GM04503 (cell line): ENCODE data around the gene FBLN5.
"Not testable (repeated sequence)": the region's sequence is repeated elsewhere in the genome, so short reads cannot be mapped to it uniquely, and the experiment has no call there.

Experiments
- DNase-seq: peaks from one replicate; pipeline ENCODE4 v3.0.0-alpha.2; 2012; ENCODE audit warnings: low read depth

Gene FBLN5

DNA sequence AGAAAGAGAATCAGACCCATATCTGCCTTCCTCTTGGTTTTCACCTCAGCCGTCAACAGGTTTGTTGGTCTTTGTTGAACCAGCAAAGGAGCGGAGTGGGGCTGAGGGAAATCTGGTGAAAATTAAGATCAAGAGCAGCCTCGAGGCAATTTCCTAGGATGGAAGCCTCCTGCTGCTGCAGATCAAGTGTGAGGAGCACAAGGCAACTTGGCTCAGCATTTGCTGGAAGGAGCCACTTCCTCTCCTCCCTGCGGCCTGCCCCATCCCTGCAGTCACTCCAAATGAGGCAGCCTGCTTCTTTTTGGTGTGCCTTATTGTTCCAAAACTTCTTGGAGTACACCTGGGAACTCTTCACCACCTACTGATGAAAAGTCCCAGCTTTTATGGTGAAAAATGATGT, 85.1 kb downstream of the FBLN5 start:
- no peak for DNase-seq

DNA sequence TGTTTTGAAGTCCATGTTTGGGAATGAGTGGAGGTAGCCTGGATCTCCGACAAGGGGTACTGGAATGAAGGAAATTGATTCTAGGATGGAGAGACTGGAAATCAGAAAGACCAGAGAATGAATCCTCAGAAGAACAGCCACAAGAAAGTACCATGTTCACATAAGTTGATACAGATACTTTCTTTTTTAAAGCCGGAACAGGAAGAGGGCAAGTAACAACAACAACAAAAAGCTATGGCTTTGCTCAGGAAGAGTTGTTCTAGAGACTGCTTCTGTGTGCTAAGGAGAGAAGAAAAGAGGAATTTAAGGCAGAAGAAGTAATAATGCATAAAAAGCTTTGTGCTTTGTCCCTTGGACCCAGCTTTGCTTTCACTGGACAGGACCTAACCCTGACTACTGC, 86.4 kb downstream of the FBLN5 start:
- DNase-seq, result no peak

DNA sequence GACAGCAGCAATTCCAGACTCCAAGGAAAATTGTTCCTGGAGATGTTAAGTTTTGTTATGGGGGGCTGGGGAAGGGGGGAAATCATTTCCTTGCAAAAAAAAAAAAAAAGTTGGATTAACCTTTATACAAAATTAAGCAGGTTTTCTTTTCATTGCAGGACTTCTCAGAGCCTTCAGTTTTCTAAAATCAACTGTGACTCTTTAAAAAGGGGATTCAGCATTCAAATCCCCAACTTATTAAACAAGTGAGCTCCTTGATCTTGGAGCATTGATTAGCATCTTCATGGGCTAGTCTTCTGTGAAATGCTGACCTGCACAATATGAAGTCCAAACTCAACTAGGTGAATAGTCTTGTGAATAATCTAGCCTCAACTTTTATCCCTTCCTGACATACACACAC, 87.3 kb downstream of the FBLN5 start:
- no peak for DNase-seq

DNA sequence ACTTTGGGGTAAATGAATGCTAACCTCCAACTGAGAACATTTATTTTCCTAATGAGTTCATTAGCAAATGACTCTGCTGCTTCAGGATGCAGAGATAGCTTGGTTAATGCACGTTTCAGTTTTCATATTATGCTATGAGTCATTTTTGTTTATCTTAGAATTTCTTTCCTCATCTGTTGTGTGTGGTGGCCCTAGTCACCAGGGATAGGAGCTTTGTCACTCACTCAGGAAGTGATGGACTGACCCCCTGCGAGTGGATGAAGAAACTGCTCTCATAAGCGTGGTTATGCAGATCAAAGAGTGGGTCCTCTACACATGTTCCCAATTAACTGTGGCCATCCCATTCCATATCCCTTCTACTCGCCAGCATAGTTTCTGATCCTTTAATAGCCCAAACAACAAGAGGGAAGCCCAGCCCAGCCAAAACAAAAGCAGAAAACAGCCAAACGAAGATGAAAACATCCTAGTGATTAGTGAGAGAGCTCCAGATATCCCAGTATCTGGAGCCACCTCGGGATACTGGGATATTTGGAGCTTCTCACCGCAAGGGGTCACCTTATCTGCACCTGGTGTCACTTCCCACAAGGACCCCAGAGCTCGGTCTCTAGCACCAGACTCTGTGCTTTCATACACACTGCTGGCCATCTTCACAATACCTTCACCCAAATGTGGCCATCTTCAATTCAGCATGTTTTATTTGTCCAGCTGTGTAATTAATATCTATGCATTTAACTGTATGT, 88.8 kb downstream of the FBLN5 start:
- peak; percentile 80 for DNase-seq

DNA sequence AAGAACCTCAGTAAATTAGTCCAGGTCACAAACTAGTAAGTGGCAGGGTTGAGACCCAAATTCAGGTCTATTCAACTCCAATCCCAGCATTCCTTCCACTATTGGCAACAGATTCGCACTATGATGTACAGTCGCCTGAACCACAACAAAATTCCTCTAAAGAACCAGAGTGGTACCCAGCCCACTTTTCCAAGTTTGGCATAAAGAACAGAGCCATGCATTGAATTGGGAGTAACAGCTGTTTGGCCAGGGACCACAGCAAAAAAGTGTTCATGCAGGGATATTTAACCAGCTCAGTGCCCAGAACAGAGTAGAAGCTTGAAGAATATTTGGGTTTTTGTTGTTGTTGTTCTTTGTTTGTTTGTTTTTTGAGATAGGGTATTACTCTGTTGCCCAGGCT, 89.9 kb downstream of the FBLN5 start:
- DNase-seq, result no peak

DNA sequence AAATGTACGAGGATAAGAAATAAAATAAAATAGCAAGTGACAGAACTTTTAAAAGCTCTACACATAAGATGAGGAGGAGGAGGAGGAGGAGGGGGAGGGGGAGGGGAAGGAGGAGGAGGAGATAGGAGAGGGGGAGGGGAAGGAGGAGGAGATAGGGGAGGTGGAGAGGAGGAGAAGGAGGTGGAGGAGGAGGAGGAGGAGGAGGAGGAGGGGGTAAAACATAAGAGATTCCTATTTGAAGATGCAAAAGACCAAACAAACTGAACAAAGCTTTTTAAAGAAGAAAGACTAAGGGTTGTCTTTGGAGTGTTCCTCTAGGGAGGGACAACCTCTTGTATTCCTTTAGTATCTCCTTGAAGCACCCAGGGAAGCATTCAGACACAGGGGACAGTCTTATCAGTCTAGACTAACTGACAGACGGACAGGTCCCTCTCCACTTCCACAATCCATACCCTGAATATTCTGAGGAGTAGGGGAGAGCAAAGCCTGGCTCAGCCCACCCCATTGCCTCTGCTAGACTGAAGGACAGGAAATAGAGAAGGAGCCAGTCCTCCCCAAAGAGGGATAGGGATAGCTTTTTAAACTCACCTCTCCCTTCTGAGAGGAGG, 93.1 kb downstream of the FBLN5 start:
- no peak for DNase-seq

DNA sequence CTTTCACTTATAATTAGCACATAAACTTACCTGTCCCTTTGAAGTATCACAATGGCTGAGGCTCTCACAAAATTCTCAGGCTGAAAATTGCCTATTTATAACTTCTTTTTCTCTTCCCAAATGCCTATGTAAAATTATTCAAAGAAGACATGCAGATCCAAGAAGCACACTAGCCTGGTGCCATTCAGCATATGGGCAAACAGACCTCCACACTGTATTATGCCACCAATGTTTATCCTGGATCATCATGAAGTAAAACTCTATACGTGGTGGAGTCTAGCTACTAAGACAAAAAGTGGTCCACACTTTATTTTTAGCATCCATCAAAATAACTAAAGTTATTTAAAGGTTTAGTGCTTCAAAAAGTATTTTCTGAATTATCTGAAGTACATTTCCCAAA, 95.9 kb downstream of the FBLN5 start:
- DNase-seq, result no peak

DNA sequence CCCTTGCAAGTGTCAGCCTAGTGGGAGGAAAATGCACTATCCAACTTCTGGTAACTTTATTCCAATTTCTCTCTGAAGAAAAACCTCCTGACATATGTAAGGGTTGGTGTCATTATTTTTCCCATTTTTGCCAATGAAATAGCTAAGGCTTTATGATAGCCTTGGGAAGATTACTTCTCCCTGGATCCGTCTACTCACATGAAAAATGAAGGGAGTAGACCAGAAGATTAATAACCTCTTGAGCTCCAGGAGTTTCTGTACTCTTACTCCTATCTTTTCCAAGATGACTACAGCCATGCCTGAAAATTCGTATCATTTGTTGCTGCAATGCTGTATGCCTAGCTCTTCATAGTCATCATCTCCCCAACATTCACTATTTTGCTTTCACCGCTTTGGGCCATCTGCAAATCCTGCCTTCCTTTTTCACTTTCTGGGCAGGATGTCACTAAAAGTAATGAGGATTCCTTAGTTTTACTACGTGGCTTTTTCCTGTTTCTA, 98.9 kb downstream of the FBLN5 start:
- no peak for DNase-seq

DNA sequence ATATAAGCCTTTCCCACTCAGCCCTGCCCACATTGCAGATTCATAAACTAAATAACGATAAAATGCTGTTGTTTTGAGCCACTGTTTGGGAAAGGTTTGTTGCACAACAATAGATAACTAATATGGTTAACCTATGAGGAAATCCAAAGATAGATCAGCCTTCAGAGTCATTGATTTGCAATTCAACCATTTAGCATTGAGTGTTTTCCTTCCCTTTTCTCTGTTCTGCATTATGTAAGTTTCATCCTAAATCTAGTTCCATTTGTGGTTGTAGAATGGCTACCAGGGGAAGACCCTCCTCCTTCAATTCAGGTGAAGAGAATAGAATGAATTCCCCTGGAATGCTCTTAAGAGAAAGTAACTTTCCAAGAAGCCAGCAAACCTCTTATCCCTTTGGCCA, 99.8 kb downstream of the FBLN5 start:
- DNase-seq, result no peak

DNA sequence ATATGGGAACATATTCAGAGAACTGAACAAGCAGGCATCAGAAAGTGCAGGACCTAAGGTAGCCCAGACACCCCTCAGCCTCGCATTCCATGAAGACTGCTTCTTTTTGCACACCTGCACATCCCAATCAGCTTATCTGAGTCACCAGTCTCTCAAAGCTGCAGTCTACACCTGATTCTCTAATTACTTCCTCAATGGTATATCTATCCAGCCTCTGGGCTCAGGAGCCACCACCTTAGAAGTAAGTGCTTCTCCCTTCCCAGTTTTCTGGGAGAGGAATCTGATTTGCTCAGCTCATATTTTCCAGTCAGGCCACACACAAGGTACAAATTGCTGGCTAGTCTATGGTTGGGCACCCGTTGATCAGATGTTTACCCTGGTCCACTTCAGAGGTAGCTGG, 101.8 kb downstream of the FBLN5 start:
- no peak for DNase-seq

DNA sequence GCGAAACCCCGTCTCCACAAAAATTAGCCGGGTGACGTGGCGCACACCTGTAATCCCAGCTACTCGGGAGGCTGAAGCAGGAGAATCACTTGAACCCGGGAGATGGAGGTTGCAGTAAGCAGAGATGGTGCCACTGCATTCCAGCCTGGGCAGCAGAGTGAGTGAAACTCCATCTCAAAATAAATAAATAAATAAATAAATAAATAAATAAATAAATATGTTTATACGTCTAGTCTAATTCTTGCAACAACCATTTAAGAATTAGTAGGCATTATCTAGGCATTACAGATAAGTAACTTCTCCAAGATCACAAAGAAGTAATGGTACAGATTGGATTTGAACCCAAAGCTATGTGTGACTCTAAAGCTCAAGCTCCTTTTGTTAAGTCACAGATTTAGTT, 102.4 kb downstream of the FBLN5 start:
- DNase-seq, result not testable (repeated sequence)

DNA sequence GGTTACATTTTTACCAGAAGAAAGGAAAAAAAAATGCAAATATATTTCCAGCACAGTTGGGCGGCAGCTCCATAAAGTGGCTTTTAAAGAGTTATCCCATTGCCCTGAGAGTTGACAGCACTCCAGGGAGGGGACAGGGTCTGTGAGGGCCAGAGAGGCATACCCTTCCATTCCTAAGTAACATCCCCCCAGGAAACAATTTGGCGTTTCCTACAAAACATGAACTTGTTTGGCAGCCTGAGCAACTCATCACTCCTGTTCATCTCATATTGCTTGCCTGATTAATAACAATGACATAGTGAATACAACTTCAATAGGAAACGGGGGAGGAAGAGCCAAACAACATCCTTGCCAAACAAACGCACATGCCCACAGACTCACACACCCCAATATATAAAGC, 103.5 kb downstream of the FBLN5 start:
- no peak for DNase-seq

DNA sequence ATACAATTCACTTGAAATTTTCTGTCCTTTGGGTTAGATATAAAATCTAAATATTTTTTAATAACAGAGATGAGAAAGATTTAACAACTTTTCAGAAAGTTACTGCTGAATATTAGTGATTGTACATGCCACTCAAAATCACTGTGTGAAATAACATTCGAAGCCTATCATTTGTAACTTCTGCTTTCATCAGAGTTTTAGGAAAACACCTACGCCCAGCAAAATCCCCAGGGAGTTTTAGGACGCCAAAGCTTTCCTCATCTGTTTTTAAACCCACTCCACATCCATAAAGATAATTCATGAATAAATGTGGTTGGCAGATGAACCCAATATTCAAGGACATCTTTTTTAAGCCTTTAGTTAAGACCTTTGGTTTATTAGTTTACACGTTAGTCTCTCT, 104.1 kb downstream of the FBLN5 start:
- DNase-seq, result no peak

DNA sequence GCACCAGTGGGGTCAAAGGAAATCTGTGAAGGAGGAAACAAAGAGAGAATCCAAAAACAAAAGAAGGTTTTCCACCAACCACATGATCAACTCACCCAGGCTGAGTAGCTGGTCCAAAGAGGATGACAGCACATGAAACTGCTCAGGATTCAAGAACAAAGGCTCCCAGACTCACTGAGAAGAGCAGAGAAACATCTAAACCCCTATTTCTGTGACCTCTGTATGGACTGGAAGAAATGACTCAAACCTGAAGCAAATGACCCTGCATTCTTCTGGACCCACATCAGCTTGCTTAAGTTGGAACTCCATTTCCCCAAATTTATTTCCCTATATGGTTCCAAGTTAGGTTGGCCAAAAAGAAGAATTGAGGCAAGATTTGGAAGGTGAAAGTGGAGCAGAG, 106.4 kb downstream of the FBLN5 start:
- DNase-seq, result no peak

DNA sequence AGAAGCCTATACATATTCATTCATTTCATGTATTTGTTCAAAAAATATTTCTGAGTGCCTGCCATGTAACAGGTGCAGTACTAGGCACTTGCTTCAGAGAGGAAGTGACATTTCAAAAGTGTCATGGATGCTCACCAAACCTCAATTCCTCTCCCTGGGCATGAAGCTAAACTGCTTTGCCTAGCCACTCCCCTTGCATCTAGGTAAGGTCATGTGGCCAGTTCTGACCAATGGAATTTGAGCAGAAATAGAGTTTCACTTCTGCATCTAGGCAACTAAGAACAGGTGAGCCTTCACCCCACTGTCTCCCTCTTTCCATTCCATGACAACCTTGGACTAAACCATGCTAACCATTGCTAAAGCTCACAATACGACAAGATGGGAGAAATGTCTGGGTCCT, 107.7 kb downstream of the FBLN5 start:
- DNase-seq, result no peak

DNA sequence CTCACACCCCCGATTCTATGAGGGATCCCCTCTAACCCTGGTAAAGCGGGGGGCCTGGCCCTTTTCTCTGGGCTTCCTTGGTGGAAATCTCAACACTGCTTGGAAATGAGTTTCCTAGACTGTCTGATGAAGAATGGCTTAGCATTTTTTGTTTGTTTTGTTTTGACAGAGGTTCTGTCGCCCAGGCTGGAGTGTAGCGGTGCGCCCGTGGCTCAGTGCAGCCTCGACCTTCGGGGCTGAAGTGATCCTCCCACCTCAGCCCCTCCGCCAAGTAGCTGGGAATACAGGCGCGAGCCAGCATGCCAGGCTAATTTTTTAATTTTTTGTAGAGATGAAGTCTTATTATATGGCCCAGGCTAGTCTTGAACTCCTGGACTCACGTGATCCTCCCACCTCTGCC, 110.4 kb downstream of the FBLN5 start:
- DNase-seq, result no peak

DNA sequence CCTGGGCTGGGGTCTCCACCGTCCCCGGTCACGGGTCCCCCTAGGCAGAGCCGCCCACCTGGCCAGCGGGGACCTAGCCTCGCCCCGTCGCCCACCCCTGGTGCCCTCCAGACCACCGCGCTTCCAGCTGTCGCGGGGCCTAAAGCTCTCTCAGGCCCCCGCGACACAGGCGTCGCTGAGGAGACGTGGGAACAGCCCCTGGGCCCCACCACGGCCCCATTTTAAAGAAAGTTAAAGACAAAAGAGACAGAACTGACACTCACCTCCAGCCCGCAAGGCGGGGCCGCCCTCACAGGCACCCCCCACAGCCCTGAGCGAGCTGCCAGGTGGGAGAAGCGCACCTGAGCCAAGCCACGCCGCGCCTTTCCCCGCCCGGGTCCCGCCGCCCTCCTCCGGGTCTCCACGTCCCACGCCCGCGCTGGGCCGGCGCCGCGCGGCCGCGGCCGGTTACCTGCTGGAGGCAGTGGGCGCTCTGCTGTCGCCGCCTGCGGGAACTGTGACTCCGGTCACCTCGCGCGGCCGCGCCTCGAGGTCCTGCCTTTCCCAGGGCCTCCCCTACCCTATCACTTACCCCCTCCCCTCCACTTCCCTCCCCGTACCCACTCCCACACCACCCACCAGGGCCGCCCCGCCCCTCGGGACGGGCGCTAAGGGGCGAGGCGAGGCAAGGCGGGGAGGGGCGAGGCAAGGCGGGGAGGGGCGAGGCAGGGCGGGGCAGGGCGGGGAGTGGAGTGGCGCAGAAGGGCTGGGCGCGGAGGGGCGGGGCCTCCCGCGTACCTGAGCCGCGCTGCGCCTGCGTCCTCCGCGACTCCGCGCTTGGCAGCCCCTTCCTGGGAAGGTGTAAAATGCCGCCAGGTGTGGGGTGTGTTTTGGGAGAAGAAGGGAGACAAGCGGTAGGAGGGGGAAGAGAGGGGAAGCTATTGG, 111.3 kb downstream of the FBLN5 start:
- no peak for DNase-seq

DNA sequence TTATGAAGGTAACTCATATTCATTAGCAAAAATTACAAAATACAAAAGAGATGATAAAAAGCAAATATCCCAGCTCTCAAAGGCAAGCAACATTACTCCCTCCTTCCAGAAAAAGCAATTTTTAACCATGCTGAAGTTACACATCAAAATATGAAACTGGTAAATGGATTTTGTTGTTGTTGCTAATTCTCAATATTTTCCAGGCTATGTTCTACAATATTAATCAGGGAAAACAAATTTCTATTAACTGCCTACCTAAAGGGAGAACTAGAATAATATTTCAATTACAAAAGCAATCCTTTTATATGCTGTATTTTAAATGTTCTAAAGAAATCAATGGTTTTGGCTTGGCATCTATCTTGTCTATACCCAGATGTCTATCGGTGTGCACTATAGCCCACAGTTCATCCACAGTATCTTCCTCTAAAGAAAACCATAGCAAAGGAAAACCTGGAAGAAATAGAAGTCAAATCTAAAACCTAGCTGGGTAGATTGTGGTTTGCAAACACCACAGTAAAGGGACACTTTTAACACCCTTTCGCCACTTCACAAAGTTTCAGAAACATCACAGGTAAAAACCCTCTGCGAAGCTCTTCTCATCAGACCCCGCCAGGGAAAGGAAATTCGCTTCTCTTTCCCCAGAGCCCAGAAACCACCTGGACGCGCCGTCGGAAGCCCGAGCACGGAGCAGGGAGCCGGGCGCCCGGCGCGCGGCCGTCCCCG, 112.1 kb downstream of the FBLN5 start:
- DNase-seq, result no peak

DNA sequence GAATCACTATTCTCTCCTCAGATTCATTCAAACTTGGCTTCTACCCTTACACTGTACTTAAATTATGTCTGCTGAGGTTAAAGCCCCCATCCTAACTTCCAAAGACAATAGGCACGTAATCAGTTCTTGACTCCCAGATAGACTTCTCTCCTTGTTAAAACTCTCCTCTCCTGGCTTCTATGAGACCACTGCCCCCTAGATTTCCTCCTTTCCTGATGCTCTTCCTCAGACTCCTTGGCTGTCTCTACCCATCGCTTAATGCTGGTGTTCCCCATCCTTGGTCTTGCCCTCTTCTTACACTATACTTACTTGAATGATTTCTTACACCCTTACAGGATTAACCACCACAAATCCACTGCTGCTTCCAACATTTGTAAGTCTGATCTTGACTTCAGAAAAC, 112.9 kb downstream of the FBLN5 start:
- DNase-seq, result no peak

DNA sequence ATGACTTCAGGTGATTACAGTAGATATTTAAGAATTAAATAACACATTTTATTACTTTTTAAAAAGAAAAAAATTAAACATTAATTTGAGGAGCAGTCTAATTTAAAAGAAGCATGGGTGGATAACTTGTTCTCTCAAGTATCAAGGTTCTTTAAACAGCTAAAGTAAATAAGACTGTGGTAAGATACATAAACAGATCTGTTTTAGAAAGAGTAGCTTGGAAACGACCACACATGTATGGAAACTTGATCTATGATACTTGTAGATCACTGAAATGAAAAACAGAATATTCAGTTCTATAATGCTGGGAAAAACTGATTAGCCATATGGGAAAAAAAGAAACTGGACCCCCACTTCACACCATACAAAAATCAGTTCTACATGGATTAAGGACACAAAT, 116.2 kb downstream of the FBLN5 start:
- no peak for DNase-seq

DNA sequence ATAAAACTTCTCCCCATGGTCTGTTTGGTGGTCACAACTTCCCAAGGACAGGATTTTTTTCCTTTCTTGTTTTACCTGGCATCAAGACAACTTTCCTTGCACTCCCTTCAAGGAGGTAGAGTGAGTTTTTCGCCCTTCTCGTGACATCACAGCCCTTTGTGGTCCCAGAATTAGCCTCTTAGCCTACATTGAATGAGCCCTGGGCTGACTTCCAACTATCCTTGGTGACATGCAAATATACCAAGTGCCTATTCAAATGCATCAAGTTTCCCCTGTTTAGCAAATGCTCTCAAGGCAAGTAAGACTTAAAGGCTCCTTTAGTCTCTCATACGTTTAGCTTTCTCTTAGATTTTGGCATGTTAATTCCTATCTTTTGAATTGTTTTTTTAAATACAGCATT, 116.7 kb downstream of the FBLN5 start:
- DNase-seq, result no peak

DNA sequence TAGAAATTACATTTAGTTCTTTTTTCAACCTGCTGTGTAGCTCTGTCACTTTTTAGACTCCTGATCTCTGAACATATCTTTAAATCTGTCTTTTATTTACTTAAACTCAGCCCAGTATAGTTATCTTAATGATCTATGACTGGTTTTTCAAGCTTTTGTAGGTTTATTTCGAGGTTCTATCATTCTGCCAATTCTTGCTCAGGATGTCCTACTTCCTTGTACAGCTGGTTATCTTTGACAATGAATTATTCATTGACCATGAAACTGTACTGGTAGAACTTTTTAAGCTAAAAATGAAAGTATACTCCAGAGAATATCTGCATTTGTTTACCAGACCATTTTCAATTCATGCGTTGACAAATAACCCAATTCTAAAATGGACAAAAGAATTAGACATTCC, 118.0 kb downstream of the FBLN5 start:
- DNase-seq, result no peak
